Neural cell (in vitro differentiated cells): ENCODE measurements around the gene LAMC2. TPM values are rescaled to one million over a fixed set of nuclear protein-coding genes. Genes with fewer than 3 reads are reported as not detected.

Source experiments
- H2AFZ ChIP-seq: fragments of 200-600, 300-800 bp; sonication (generic), shearing (Covaris generic); 2 replicates; pipeline ENCODE4 v1.6.0; 2014; ENCODE audit warnings: low read depth, mild to moderate bottlenecking, antibody characterized with exemption, low read length, moderate library complexity
- H3F3A ChIP-seq: fragments of 200-600 bp; shearing (Covaris generic); 2 replicates; pipeline ENCODE4 v1.6.1; 2016; ENCODE audit warnings: mild to moderate bottlenecking, moderate library complexity, mixed read lengths, antibody characterized with exemption, low read length; ENCODE audit not compliant: insufficient read depth, poor library complexity, severe bottlenecking
- H3K27ac ChIP-seq: fragments of 200-600, 300-800 bp; sonication (generic), shearing (Covaris generic); 2 replicates; pipeline ENCODE4 v1.5.1; 2014; ENCODE audit warnings: mild to moderate bottlenecking, low read length, moderate library complexity
- H3K27me3 ChIP-seq: fragments of 300-800, 200-600 bp; sonication (generic), shearing (Covaris generic); 2 replicates; pipeline ENCODE4 v1.6.0; 2014; ENCODE audit warnings: mild to moderate bottlenecking, low read depth, low read length, moderate library complexity; ENCODE audit not compliant: insufficient read depth
- H3K36me3 ChIP-seq: fragments of 300-800, 200-600 bp; sonication (generic), shearing (Covaris generic); 2 replicates; pipeline ENCODE4 v1.5.1; 2014; ENCODE audit warnings: mild to moderate bottlenecking, antibody characterized with exemption, low read length, moderate library complexity; ENCODE audit not compliant: insufficient read depth
- H3K4me2 ChIP-seq: fragments of 300-800, 200-600 bp; sonication (generic), shearing (Covaris generic); 2 replicates; pipeline ENCODE4 v1.6.0; 2014; ENCODE audit warnings: mild to moderate bottlenecking, low read length
- H3K4me3 ChIP-seq: fragments of 300-800, 200-600 bp; sonication (generic), shearing (Covaris generic); 2 replicates; pipeline ENCODE4 v1.5.1; 2014; ENCODE audit warnings: mild to moderate bottlenecking, low read length, moderate library complexity
- H3K79me2 ChIP-seq: fragments of 200-600 bp; shearing (Covaris generic); replicated peaks from 2 replicates; pipeline ENCODE4 v1.6.0; 2014; ENCODE audit warnings: mild to moderate bottlenecking, low read length, moderate library complexity; ENCODE audit not compliant: insufficient read depth
- H3K9ac ChIP-seq: fragments of 300-800, 200-600 bp; sonication (generic), shearing (Covaris generic); 2 replicates; pipeline ENCODE4 v1.6.1; 2016; ENCODE audit warnings: mild to moderate bottlenecking, low read length, mixed read lengths
- H3K9me2 ChIP-seq: fragments of 200-600 bp; shearing (Covaris generic); 2 replicates; pipeline ENCODE4 v1.6.1; 2016; ENCODE audit warnings: mild to moderate bottlenecking, low read length, mixed read lengths; ENCODE audit not compliant: insufficient read depth
- H3K9me3 ChIP-seq: fragments of 200-600, 300-800 bp; sonication (generic), shearing (Covaris generic); 2 replicates; pipeline ENCODE4 v1.6.1; 2016; ENCODE audit warnings: mild to moderate bottlenecking, mixed run types, low read length, moderate library complexity, mixed read lengths
- H4K20me1 ChIP-seq: fragments of 200-600 bp; shearing (Covaris generic); 2 replicates; pipeline ENCODE4 v1.6.1; 2016; ENCODE audit warnings: mild to moderate bottlenecking, mixed run types; ENCODE audit not compliant: insufficient read depth
- CTCF ChIP-seq: fragments of 450-650 bp; IDR thresholded peaks from 2 replicates; pipeline ENCODE4 v1.5.1; 2014; ENCODE audit warnings: antibody characterized with exemption, mild to moderate bottlenecking, moderate library complexity; ENCODE audit not compliant: poor library complexity, severe bottlenecking
- EP300 ChIP-seq: fragments of 450-650 bp; conservative IDR thresholded peaks from 2 replicates; pipeline ENCODE4 v1.6.1; 2014; ENCODE audit warnings: antibody characterized with exemption, mild to moderate bottlenecking, moderate library complexity; ENCODE audit not compliant: poor library complexity, severe bottlenecking
- EZH2 ChIP-seq: fragments of 200-600, 300-800 bp; shearing (Covaris generic), sonication (generic); IDR thresholded peaks from 2 replicates; pipeline ENCODE4 v1.6.1; 2014; ENCODE audit warnings: antibody characterized with exemption, low read length, borderline replicate concordance, mild to moderate bottlenecking; ENCODE audit not compliant: insufficient read depth, poor library complexity, severe bottlenecking
- MXI1 ChIP-seq: fragments of 450-650 bp; conservative IDR thresholded peaks from 2 replicates; pipeline ENCODE4 v1.6.1; 2014; ENCODE audit warnings: antibody characterized with exemption, mild to moderate bottlenecking; ENCODE audit not compliant: poor library complexity, severe bottlenecking
- POLR2AphosphoS5 ChIP-seq: IDR thresholded peaks from 2 replicates; pipeline ENCODE4 v1.6.1; 2012
- RAD21 ChIP-seq: fragments of 450-650 bp; conservative IDR thresholded peaks from 2 replicates; pipeline ENCODE4 v1.6.1; 2014; ENCODE audit warnings: antibody characterized with exemption, mild to moderate bottlenecking, moderate library complexity
- REST ChIP-seq: IDR thresholded peaks from 2 replicates; pipeline ENCODE4 v1.6.1; 2012; ENCODE audit warnings: borderline replicate concordance
- SMC3 ChIP-seq: fragments of 450-650 bp; conservative IDR thresholded peaks from 2 replicates; pipeline ENCODE4 v1.6.1; 2014; ENCODE audit warnings: antibody characterized with exemption, mild to moderate bottlenecking, moderate library complexity; ENCODE audit not compliant: poor library complexity
- TAF1 ChIP-seq: IDR thresholded peaks from 2 replicates; pipeline ENCODE4 v1.6.1; 2012; ENCODE audit warnings: low read depth
- polyA plus RNA-seq: library from polyadenylated mRNA; depleted of rRNA; stranded (reverse); fragments of >200 nt; gene quantifications from 2 replicates; pipeline ENCODE4 v1.2.3, GENCODE V29; 2014

Gene LAMC2
- polyA plus RNA-seq, 1 donor from 2014 or later, result 0.67 TPM

GRCh38 chr1:183278739-183279591, 92.9 kb downstream of the LAMC2 start:
- no peaks in the 10 kb centered on the region for H4K20me1 ChIP-seq
- H3K9me3 ChIP-seq, result no peaks in the 10 kb centered on the region
- H3K4me2 ChIP-seq, result no peak overlapping the region
- no peaks in the 10 kb centered on the region for H3K27me3 ChIP-seq
- no peak overlapping the region for H3K27ac ChIP-seq
- H2AFZ ChIP-seq, result no peak overlapping the region
- no peaks in the 10 kb centered on the region for H3F3A ChIP-seq
- no peak overlapping the region for H3K4me3 ChIP-seq
- H3K9ac ChIP-seq, result no peak overlapping the region
- no peaks in the 10 kb centered on the region for H3K9me2 ChIP-seq
- no peaks in the 10 kb centered on the region for H3K79me2 ChIP-seq
- peaks cover 11% of the 10 kb centered on the region for H3K36me3 ChIP-seq
- no peak for TF ChIP-seq EZH2
- TF ChIP-seq TAF1, result no peak
- no peak for TF ChIP-seq REST
- TF ChIP-seq CTCF, result no peak

- peaks cover 20% of the 10 kb centered on the region for H3K36me3 ChIP-seq
- no peak overlapping the region for H3K4me2 ChIP-seq
- H3K4me3 ChIP-seq, result no peak overlapping the region
- H3K79me2 ChIP-seq, result no peaks in the 10 kb centered on the region
- no peaks in the 10 kb centered on the region for H3K9me3 ChIP-seq
- no peak overlapping the region for H3K9ac ChIP-seq
- H3K27me3 ChIP-seq, result no peaks in the 10 kb centered on the region
- no peak overlapping the region for H3K27ac ChIP-seq
- H3K9me2 ChIP-seq, result no peaks in the 10 kb centered on the region
- TF ChIP-seq RAD21 (no peak), EP300 (no peak), EZH2 (no peak), POLR2AphosphoS5 (no peak), TAF1 (no peak), REST (no peak), SMC3 (no peak), MXI1 (no peak)
- no peaks in the 10 kb centered on the region for H4K20me1 ChIP-seq
- H2AFZ ChIP-seq, result no peak overlapping the region
- no peaks in the 10 kb centered on the region for H3F3A ChIP-seq
Measured at GRCh38 chr1:183279835-183280234, 93.8 kb downstream of the LAMC2 start.
